SIG-M5 treated with dmso at 0.1 percent for 504 hours (cell line): ENCODE results near the gene CRELD1.
"Not testable (repeated sequence)": the region's sequence is repeated elsewhere in the genome, so short reads cannot be mapped to it uniquely, and the experiment has no call there.

Experiments used
- DNase-seq: peaks from one replicate; lab custom pipeline; 2025; ENCODE audit not compliant: unreplicated experiment; lab: John Stamatoyannopoulos, UW

CRELD1 gene

GRCh38 chr3:9933561-9934234, at the start of gene CRELD1:
TSS of gene CRELD1 (plus strand) at chr3:9933834. CDS start at chr3:9934439, 605 bp downstream.
- DNase-seq = peak; percentile 99

DNA sequence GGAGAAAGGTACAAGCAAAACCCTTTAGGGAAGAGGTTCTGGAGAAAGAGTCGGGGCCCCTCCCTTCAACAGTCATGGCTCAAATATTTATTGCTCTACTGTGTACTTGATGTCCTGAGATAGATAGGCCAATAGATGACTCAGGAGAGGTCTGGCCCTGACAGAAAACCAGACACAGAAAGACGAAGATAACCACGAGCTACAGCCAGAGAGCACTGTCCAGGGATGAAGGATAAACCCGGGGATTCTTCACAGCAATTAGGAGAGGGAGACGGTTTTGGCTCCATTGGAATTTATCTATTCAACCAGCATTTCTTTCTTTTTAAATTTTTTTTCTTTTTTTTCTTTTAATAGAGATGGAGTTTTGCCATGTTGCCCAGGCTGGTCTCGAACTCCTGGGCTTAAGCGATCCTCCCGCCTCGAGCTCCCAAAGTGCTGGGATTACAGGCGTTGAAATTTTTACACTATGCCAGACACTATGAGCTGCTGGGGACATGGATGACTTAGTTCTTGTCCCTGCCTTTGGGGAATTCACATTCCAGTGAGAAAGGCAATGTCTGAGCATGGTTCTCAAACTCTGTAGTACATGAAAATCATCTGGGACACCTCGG, 49.0 kb upstream of the CRELD1 start:
- DNase-seq = peak; percentile 28

GRCh38 chr3:9886328-9886727, 47.3 kb upstream of the CRELD1 start:
- no peak for DNase-seq

GRCh38 chr3:9887480-9887879, 46.2 kb upstream of the CRELD1 start:
- DNase-seq = peak; percentile 56

GRCh38 chr3:9888540-9888939, 45.1 kb upstream of the CRELD1 start:
- no peak for DNase-seq

DNA sequence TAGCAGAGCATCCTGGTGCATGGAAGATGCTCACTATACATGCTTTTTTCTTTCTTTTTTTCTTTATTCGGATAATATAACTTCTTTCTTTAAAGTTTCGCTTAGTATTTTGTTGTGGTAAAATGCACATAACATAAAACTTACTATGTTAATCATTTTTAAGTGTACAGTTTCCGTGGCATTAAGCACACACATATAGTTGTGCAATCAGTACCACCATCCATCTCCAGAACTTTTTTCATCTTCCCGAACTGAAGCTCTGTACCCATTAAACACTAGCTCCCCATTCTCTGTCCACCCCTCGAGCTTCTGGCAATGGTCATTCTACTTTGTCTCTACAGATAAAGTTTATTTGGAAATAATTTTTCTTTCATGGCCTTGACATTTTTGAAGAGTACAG, 44.2 kb upstream of the CRELD1 start:
- DNase-seq = no peak

DNA sequence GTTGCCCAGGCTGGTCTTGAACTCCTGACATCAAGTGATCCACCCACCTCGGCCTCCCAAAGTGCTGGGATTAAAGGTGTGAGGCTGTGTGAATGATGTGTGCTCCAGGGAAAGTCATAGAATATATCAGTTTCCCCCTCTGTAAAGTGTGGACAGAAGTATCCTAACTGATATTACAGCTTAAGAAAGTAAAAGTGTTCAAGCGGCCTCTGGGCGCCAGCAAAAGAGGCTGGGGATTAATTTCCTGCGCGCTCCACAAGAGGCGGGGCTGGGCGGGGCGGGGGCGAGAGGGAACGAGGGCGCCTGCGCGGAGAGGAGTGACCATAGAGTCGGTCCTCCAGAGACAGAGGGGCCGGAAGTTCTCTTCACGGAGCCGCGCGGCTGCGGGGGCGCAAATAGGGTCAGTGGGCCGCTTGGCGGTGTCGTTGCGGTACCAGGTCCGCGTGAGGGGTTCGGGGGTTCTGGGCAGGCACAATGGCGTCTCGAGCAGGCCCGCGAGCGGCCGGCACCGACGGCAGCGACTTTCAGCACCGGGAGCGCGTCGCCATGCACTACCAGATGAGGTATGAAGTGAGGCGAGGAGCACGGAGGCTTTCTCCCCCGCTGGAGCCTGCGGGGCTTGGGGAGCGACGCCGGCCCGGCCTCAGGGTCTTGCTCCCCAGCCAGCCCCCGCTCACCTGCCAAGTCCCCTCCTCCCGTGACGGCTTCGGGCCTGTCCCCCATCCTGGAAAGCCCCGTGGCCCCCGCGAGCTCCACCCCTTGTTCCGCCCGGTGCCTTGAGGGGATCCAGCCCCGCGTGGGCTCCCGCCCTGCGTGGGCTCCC, 43.2 kb upstream of the CRELD1 start, which contains the start of gene JAGN1:
Gene JAGN1 (plus strand): TSS at position 362 of the 823 bp plus-strand sequence. CDS start 113 bp downstream, at position 475.
- peak; percentile 87 for DNase-seq

DNA sequence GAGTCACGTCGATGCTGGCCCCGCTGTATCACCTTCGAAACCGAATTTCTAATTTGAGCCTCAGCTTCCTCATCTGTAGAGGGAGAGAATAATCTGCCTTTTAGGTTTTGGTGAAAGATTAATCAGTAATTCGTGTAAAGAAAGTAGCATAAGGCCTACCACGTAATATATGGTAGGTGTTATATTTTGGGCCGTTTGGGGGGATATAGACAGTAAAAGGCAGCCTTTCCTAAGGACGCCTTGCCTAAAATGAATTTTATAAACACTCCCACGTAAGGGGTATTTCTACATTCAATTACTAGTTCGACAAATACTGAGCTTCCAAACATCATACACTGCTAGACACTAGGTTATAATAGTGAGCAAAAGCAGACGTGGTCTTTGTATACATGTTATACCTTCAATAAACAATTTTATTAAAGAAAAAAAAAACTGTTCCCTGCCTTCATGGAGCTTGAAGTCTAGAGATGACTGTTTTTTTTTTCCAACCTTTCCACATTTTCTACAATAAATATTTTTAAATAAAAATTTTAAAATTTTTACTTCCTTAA, 42.5 kb upstream of the CRELD1 start:
- peak; percentile 46 for DNase-seq

- DNase-seq = no peak
Observed at GRCh38 chr3:9893739-9894138, 39.9 kb upstream of the CRELD1 start.

- DNase-seq = not testable (repeated sequence)
Observed at GRCh38 chr3:9895715-9896114, 37.9 kb upstream of the CRELD1 start.

- not testable (repeated sequence) for DNase-seq
Observed at GRCh38 chr3:9896755-9897407, 36.8 kb upstream of the CRELD1 start.

DNA sequence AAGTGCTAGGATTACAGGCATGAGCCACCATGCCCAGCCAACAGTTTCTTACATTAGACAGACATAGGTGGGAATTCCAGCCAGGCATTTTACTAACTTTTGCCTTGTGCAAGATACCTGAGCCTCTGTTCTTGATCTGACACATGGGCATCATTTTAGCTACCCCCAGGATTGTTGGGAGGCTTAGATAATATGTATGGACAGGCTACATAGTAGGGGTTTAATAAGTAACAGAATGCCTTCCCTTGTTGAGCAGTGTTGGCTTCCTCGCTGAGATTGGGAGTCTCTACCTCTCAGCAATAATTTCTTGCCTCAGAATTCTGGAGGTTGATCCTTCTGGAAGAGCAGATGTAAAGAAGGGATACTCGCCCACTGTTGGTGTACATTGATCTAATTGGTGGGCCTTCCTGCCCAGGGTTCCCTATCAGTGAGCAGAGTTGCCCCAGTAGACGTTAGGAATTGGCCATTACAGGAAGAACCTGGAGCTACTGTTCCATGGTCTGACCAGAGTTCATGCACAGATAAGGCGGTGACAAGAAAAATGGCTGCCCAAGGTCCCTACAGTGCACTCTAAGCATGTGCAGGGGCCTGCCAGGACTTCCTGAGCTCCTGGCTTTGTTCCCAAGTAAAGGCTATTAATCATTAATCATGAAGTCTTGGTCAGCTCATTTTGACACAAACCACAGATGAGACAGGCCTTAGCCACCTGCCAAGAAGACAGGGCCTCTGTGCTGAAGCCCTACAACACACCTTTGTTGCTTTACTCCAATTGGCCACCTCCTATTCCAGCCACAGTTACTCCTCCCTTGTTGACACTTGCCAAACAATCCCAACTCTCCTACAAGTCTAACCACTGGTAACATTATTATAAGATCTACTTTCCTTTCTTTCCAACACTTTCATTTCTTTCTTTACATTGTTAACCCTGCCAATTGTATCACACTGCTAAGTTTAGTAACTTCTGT, 35.9 kb upstream of the CRELD1 start:
- DNase-seq = no peak

- no peak for DNase-seq
Observed at GRCh38 chr3:9898467-9899241, 35.0 kb upstream of the CRELD1 start.

- DNase-seq = no peak
Observed at GRCh38 chr3:9899289-9899791, 34.3 kb upstream of the CRELD1 start.

DNA sequence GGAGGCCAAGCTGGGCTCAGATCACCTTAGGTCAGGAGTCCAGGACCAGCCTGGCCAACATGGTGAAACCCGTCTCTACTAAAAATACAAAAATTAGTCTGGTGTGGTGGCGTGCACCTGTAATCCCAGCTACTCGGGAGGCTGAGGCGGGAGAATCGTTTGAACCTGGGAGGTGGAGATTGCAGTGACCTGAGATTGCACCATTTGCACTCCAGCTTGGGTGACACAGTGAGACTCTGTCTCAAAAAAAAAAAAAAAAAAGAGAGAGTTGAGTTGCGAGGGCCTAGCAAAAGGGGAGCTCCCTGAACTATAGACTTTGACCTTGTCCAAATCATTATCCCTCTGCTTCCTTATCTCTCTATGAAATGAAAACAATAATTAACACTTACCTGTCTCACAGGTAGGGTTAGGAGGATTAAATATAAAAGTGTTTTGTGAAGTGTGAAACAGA, 32.6 kb upstream of the CRELD1 start:
- DNase-seq = not testable (repeated sequence)

- DNase-seq = no peak
Observed at GRCh38 chr3:9901967-9902366, 31.7 kb upstream of the CRELD1 start.

GRCh38 chr3:9902372-9903237, 31.0 kb upstream of the CRELD1 start, which contains the start of gene IL17RE:
TSS of gene IL17RE (plus strand) at chr3:9902848. CDS start at chr3:9902933, 85 bp downstream.
- no peak for DNase-seq

GRCh38 chr3:9903238-9903624, 30.4 kb upstream of the CRELD1 start:
- no peak for DNase-seq
